Stimulated activated CD8-positive, alpha-beta memory T cell treated with anti-CD3 and anti-CD28 coated beads, Interleukin-4, amount 100 ng/mL, for 4 hours (primary cell): ENCODE measurements around the gene IFNGR2.

Experiments
- DNase-seq, 2 donors: peaks; one replicate each; pipeline ENCODE4 v3.0.0-alpha.2; 2020; ENCODE audit warnings: low read depth in 2 of 2, low spot score in 1 of 2

The IFNGR2 gene

GRCh38 chr21:33481314-33481943 is 78.2 kb downstream of the IFNGR2 start:
- no peak for DNase-seq
